HFF-Myc (cell line): ENCODE data around the gene STK25.
A peak's percentile ranks its signal among the peaks of the same experiment; 100 is the strongest.

Source experiments
- DNase-seq: peaks from one replicate; pipeline ENCODE4 v3.0.0-alpha.2; 2011; ENCODE audit warnings: low read depth; ENCODE audit errors: extremely low read depth
- H3K4me3 ChIP-seq: replicated peaks from 2 replicates; pipeline ENCODE4 v1.5.1; 2011; ENCODE audit warnings: low read depth, mild to moderate bottlenecking, control low read depth, low read length
- TF ChIP-seq, protein P1 (sequence below): IDR thresholded peaks from 2 replicates; pipeline ENCODE4 v1.5.1; 2012; ENCODE audit warnings: mild to moderate bottlenecking, low read depth, low read length, control low read depth; ENCODE audit errors: missing control alignments

Gene STK25

DNA sequence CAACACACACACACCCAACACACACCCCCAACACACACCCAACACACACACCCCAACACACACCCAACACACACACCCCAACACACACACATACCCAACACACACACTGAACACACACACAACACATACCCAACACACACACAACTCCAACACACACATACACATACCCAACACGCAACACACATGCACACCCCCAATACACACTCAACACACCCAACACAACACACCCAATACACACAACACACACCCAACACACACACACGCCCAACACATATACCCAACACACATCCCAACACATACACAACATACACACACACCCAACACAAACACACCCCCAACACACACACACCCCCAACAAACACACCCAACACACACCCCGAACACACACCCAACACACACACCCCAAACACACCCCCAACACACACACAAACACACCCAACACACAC is 8.2 kb upstream of the STK25 start:
- TF ChIP-seq, protein P1, sequence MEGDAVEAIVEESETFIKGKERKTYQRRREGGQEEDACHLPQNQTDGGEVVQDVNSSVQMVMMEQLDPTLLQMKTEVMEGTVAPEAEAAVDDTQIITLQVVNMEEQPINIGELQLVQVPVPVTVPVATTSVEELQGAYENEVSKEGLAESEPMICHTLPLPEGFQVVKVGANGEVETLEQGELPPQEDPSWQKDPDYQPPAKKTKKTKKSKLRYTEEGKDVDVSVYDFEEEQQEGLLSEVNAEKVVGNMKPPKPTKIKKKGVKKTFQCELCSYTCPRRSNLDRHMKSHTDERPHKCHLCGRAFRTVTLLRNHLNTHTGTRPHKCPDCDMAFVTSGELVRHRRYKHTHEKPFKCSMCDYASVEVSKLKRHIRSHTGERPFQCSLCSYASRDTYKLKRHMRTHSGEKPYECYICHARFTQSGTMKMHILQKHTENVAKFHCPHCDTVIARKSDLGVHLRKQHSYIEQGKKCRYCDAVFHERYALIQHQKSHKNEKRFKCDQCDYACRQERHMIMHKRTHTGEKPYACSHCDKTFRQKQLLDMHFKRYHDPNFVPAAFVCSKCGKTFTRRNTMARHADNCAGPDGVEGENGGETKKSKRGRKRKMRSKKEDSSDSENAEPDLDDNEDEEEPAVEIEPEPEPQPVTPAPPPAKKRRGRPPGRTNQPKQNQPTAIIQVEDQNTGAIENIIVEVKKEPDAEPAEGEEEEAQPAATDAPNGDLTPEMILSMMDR = no peak
- no peak overlapping the region for H3K4me3 ChIP-seq
- no peak for DNase-seq

DNA sequence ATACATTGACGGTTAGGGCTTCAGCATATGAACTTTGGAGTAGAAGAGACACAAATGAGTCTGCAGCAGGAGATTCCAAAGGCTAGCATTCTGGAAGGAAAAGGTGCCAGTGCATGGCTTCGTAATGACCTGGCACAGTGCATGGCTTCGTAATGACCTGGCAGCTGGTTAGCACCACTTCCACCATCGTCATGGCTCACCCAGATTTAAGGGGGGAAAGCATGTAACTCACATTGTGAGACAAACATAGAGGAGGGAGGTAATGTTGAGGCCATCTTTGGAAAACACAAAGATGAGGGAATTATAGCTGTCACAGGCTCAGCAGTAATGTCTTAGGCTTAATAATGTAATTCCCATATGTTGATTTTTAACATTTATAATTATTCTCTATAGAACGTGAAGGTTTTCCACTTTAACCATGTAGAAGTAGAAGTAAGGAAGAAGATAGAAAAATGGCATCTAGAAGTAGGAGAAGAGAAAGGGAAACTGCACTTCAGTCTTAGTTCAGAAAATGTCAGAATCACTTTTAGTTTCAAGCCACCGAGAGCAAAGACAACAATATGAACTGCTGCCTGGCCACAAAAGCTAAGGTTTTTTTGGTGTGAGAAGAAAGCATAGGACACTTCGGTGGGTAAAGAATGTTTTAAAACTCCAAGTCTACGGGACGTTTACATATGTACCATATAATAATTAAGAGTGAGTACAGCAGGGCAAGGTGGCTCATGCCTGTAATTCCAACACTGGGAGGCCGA is 6.8 kb upstream of the STK25 start:
- no peak for DNase-seq
- H3K4me3 ChIP-seq = no peak overlapping the region
- TF ChIP-seq, protein P1 = no peak

DNA sequence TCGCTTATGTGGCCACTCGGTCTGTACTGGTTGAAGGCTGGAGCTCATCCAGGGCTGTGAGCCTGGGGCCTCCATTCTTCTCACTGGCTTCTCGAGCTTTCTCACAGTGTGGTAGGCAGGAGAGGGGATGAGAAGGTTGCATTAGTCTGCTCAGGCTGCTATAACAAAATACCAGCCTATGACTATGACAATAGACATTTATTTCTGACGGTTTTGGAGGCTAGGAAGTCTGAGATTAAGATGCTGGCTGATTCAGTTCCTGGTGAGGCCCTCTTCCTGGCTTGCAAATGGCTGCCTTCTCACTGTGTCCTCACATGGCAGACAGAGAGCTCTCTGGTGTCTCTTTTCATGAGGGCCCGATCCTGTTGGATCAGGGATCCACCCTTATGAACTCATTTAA is 6.2 kb upstream of the STK25 start:
- no peak for DNase-seq

DNA sequence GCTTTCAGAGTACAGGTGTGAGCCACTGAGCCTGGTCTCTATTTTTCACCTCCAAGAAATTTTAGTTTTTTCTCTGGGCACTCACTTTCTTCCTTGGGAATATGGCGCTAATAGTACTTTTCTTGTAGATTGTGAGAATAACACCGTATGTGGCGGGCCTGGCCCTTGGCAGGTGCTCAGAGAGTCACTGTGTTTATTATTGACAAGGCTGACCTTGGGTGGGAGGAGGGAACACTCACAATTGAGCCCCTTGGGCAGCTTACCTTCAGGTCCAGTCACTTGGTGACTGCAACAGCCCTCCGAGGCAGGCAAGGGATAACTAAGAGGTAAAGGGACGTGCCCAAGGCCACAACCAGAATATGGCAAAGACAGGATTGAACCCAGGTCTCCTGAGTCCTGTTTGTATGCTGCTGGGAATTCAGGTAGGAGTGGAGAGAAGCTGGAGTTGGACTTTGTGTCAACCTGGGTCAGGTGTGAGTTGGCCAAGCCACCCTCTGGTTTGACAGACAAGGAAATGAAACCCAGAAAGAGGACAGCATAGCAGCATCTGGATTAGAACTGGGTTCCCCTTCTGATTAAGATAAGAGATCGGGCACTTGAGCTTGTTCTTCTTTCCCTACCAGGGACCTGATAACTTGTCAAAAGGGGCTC is 2.8 kb upstream of the STK25 start:
- no peak for DNase-seq

More for the DNA sequence above, 6.2 kb upstream of the STK25 start:
- TF ChIP-seq, protein P1 = no peak
- no peak overlapping the region for H3K4me3 ChIP-seq

DNA sequence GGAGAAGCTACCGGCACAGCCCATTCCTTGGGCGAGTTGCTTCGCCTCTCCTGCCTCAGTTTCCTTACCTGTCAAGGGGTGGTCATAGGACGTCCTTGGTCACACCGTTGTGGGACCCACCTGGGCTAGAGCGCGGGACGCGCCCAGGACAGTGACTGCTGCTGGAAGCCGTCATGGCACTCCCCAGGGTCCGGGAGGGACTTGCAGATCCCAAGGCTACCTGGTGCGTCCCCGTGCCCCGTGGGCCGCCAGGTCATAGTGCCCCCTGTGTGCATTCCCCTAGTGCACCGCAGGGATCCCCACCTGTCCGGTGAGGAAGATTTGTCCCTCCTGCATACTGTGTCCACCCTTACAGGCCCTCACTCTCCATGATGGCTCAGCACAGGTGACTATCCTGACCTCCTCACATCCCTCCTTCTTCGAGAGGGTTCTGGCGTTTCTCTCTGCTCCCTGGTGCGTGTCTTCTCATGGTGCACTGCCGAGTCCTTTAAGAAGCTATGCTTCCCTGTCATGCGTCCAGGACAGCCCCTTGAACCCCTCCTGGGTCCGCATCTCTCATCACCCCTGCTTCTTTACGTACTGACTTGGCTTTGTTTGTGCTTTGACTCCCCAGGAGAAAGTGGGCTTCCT is 886 bp upstream of the STK25 start:
- DNase-seq = no peak
- H3K4me3 ChIP-seq = peak overlapping the region; percentile 92
- TF ChIP-seq, protein P1 = no peak

More for the DNA sequence above, 2.8 kb upstream of the STK25 start:
- no peak overlapping the region for H3K4me3 ChIP-seq
- TF ChIP-seq, protein P1 = no peak

DNA sequence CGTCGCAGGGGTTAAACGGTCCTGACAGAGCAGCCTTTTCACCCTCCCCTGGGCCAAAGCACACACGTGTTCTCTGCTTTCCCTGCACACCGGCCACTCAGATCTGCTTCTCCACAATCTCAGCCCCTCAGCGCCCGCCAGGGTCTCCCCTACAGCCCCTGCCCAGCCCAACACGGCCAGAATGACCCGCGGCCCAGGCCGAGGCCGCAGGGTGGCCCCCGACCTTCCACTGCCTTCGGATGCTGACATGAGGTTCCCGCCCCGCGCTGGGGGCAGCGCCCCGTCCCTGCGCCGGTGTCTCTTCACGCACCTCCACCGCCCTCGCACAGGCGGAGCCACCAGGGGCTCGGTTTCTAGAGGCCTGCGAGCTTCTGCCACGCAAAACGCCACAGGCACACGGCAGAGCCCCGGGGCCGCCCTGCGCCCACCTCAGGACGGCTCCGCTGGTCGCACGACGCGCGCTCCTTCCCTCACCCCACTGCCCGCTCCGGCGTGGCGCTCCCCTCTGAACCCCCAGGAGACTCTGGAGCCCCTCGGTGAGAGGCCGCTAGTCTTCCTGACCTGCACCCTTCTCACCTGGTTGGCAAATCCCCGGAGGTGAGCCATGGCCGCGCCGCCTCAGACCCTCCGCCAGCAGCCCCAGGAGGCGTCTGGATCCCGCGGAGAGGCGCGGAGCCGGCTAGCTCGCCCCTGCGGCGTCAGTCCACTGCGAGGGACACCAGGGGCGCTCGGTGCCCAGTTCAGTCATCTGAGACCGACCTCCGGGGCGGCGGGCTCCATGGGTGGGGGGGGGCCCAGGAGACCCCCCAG is 749 bp downstream of the STK25 start:
- no peak for DNase-seq
- TF ChIP-seq, protein P1 = no peak
- H3K4me3 ChIP-seq = peak overlapping the region; percentile 92
